Stimulated activated CD8-positive, alpha-beta memory T cell treated with anti-CD3 and anti-CD28 coated beads, Interleukin-7, amount 100 ng/mL, for 48 hours (primary cell): ENCODE data around the gene ANKH.
"Not testable (repeated sequence)": the region's sequence is repeated elsewhere in the genome, so short reads cannot be mapped to it uniquely, and the experiment has no call there.

Source experiments
- DNase-seq, 2 donors: peaks; one replicate each; pipeline ENCODE4 v3.0.0-alpha.2; 2020; ENCODE audit warnings: low read depth in 1 of 2; ENCODE audit errors: extremely low read depth in 1 of 2

The ANKH gene

DNA sequence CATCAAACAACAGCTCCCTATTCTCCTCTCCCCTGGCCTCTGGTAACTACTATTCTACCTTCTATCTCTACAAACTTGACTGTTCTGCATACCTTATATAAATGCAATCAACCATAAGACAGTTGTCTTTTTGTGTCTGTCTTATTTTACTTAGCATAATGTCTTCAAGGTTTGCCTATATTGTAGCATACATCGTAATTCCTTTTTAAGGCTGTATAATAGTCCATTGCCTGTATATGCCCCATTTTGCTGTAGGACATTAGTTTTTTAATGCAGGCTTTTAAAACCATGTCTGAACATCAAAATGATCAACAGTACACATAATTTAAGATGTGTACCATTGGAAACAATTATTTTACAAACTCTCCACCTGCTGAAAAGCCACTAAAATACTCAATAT is 12.4 kb downstream of the ANKH start:
- no peak for DNase-seq

DNA sequence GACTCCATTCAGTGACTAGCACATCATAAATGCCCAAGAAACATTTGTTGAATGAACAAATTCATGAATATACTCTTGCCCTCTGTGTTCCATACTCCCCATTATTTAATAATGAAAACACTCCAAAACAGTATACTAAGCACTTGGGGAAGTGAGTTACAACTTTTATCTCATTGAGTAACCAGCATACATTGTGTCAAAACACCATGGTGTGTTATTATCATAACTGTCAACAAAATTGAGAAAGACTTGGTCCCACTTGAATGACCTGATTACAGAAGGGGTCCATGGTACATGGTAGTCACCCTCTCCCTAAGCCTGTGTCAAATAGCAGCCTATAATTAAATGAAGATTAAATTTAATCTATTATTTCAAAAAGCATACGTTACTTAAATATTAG is 16.2 kb downstream of the ANKH start:
- DNase-seq, result no peak

DNA sequence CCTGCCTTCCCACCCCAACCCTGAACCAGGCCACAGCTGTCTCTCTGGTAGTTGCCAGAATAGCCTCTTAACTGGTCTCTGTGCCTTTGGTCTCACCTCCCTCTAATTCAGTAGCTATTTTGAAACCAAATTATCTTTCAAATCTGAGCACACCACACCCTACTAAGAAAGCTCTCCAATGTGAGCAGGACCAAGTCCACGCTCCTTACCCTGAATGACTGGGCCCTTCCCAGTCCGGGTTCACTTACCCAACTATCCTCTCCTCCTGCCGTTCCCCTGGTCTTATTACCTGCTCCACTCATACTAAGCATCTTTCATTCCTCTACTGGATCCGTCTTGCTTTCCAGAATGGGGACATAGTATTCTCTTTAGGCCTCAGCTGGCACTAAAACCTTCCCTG is 16.8 kb downstream of the ANKH start:
- DNase-seq, result no peak

DNA sequence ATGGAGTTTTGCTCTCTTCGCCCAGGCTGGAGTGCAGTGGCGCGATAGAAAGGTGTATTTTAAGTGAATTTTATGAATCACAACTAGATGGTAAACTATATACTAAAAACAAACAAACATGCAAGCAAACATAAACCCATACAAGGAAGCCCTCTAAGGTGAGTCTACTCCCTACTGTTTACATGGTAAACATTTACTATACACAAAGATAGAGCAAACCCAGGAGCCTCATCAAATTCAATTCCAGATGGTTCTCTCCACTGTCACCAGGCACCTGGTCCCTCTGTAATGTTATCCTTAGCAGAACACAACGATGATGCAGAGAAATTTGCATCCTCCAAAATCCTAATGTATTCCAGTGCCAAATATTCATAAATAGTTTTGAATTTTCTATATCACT is 17.9 kb downstream of the ANKH start:
- DNase-seq, result no peak

DNA sequence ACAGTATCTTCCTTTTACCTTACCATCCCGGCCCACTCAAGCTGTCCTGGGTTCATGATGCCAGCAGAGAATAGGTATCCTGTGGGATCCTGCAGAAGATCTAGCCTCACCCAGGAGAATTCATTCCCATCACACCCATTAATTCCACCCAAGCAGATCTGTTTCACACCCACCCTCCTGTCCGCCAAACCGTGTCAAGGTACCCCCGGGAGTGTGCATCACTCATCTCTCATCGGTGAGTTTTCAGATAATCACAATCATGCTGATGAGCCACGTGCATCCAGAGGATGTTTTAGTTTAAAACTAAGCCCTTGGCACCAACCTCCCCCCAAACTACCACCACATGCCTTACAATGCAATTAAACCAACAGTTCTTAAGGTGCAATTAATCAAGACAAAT is 18.8 kb downstream of the ANKH start:
- no peak for DNase-seq

DNA sequence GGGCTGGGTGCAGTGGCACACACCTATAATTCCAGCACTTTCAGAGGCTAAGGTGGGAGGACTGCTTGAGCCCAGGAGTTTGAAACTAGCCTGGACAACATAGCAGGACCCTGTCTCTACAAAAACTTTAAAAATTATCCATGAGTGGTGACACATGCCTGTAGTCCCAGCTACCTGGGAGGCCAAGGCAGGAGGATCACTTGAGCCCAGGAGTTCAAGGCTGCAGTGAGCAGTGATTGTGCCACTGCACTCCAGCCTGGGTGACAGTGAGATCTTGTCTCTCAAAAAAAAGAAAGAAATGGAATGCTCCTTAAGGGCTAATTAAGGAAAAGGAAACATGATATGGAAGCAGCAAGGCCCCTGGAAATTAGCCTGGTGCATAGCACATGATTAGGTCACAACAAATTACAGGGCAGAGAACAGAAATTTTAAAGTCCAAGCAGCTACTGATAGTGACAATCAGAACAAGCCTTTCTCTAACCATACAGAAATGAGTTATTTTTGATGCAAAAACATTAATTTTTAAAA is 19.5 kb downstream of the ANKH start:
- DNase-seq, result no peak

DNA sequence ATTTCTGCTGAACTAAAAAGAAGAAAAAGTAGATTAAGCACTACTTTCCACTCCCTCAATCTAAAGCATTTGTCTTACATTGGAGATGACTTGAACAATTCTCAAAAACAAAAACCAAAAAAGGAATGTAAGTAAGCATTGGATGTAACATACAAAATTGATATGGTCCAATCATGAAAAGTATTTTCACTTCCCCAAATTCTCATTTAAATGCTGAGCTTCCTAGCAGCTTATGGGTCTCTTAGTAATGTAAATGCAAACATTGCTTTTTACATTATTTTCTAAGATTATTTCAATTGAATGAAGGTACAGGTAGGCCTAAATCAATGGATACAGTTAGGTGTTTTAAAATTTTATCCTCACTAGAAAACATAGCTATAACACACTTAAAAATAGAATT is 20.0 kb downstream of the ANKH start:
- no peak for DNase-seq

DNA sequence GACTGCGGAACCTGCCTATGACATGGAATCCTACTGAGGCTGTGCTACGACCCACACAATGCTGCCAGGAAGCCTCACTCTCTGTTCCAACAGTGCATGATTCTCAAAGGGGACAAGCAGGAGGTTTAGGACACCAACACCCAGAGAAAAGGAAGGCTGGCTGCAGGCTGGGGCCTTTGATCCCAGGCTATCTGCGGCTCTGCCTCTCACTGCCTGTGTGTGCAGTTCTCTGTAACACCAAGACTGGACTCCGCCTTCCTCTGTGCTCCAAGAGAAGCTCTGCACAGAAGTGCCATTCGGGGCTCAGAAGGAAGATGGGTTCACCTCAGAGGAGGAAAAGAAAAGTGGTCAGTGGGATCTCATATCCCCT is 20.5 kb downstream of the ANKH start:
- no peak for DNase-seq

DNA sequence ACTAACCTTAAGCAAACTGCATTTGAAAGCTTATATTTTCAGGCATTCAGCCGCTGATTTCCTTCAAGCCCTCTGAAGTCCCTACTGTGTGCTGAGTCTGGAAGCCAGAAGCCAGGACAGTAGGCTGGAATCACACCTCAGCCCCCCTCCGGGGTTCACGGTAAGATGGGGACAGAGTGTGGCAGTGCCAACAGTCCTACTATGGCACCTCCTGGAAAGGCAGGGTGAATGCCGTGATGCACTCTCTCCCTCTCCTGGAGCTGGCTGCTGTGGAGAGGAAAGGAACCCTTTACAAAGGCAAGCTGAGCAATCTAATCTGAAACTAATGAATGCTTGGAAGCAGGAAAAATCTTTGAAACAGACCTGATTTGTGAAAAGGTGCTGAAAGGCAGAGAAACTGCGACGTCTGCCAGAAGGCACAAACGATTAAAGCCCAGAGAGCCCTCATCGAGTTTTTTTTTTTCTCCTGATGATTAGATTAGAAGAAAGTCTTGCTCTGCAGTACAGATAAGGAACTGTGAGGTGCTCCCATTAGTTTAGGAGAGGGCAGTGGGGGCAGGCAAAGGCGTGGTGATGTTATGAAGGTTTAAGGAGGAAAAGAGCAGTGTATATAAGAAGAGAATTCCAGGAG is 21.0 kb downstream of the ANKH start:
- DNase-seq, result no peak

DNA sequence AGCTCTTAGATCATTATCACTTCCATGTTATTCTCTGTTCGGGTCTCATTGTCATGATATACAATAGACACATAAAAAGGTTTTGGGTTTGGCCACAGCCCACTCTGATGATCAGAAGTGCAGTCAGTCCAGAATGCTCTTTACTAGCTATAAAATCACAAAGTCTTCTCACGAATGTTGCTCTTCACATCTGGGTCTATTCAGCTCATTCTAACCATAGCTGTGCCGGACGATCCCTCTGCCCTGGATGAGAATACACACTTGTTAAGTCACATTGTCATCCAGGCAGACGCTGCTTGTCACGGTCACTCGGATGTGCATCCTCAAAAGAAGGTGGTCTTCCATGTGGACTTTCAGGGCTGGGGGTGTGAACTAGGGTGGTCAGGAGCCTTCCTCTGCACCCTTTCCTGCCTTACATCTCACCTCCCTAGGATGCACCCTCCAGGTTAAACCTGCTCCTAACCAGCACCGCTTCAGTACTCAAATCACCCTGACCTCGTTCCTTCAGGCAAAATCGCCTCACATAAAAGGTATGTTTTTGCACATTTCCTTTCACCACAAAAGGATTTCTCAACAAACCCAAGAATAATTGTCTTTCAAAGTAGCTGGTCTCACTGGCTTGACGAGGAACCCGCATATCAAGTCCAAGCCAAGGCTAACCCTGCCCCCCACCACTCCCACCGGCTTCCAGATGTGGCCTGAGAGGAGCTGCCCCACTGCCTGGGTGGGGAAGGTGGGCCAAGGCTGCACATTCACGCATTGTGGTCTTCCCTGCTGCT is 21.9 kb downstream of the ANKH start:
- no peak for DNase-seq

DNA sequence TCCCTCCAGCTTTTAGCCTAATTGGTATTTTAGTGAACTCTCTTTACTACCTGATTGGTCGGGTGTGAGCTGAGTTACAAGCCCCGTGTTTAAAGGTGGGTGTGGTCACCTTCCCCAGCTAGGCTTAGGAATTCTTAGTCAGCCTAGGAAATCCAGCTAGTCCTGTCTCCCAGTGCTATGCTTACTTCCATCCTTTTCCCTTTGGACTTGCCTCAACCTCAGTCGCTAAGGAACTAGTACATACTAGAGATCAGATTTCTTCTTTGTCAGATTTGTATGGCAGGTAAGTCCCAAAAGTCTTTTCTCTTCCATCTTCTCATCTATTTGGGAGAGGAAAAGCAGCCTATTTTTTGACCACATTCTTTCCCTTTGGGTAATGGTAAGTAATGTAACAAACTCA is 22.6 kb downstream of the ANKH start:
- DNase-seq, result not testable (repeated sequence)

DNA sequence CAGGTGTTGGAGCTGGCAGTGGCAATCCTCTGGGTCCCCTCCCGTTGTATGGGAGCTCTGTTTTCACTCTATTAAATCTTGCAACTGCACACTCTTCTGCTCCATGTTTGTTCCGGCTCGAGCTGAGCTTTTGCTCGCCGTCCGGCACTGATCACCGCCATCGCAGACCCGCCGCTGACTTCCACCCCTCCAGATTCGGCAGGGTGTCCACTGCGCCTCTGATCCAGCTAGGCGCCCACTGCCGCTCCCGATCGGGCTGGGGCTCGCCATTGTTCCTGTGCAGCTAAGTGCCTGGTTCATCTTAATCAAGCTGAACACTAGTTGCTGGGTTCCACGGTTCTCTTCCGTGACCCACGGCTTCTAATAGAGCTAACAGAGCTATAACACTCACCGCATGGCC is 23.2 kb downstream of the ANKH start:
- DNase-seq, result no peak

DNA sequence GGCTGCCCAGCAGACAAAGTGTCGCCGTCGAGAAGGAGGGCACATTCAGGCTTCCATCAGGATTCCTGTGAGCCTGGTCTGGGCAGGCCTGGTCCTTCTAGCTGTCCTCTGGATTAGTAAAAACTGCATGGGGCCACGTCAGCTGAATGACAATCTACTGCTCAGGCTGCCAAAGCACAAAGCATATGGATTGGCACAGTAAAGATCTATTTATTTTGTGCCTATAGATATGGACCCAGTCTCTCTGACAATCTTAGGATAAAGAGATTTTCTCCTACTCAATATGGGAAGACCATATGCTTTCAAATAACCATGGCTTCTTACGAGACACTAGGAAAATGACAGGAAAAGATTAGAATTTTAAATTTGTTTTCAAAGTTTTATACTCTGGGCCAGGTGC is 24.1 kb downstream of the ANKH start:
- DNase-seq, result no peak

DNA sequence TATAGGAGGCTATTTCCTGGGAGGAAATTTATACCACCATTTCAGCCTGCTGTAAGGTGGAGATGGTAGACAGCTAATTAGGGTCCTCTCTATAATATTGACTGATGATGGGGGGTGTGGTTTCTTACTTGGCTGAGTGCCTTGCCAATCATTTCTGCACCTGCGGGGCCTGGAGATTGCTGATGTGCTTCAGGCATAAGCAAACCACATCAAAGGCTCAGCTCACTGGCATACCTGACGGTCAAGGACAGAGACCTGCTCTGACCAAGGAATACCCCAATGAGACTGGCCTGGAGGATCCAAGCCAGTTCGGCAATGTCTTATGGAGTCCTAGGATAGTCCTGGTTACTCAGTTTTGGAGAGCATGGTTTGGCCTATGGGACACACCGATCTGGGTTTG is 29.5 kb downstream of the ANKH start:
- DNase-seq, result no peak

DNA sequence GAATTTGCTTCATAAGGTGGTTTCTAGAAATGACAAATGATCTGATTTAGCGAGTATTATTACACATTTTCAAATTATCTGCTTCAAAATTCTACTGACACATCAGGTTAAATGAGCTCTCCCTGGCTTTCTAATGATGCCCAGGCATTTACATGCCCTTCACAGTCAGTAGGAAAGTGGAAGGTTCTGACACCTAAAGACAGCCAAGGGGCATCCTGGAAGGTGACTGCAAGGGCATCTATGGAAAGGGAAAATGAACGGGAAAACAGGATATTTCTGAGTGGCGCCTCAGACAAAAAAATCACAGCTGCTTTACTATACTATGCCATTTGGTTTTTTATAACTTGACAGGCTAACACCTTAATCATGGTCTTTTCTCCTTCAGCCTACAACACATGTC is 31.0 kb downstream of the ANKH start:
- no peak for DNase-seq

DNA sequence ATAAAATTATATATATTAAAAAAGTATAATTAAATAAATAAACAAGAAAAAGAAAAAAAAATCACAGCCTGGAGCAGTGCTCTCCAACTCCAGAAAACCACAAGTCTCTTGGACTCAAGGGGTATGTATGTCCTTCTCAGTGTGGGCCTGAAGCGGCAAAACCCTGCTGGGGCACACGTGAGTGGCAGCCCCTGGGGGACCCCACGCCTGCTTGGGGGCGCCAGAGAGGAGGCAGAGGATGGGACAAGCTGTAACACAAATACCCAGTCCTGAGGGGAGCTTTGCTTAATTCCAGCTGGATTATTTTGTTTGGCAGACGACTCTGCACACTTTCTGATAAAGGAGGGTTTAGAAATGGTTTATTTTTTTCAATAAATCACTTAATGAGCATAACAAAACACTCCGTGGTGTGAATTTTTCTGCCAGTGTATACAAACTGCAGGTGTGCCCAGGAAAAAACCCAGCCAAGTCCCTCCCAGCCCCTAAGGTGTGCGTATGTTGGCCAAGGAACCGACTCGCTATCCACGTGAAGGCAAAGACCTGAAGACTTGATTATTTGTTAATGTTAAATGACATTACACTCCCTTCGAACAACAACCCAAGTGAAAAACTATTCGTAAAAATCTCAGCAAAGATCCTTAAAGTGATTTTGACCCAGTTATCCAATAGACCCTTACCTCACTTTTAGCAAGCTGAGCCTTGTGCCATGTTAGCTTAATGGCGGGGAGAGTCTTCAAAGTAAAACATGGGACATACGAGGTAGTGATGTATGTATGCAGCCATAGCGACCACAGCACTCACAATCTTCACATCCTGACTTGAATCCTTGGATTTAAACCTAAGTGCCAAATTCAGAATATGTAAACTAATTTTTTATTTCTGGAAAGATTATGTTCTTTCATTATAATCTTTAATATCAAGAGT is 32.9 kb downstream of the ANKH start:
- DNase-seq, result no peak

DNA sequence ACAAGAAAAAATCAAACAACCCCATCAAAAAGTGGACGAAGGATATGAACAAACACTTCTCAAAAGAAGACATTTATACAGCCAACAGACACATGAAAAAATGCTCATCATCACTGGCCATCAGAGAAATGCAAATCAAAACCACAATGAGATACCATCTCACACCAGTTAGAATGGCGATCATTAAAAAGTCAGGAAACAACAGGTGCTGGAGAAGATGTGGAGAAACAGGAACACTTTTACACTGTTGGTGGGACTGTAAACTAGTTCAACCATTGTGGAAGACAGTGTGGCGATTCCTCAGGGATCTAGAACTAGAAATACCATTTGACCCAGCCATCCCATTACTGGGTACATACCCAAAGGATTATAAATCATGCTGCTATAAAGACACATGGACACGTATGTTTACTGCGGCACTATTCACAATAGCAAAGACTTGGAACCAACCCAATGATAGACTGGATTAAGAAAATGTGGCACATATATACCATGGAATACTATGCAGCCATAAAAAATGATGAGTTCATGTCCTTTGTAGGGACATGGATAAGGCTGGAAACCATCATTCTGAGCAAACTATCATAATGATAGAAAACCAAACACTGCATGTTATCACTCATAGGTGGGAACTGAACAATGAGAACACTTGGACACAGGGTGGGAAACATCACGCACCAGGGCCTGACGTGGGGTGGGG is 34.0 kb downstream of the ANKH start:
- DNase-seq, result not testable (repeated sequence)

DNA sequence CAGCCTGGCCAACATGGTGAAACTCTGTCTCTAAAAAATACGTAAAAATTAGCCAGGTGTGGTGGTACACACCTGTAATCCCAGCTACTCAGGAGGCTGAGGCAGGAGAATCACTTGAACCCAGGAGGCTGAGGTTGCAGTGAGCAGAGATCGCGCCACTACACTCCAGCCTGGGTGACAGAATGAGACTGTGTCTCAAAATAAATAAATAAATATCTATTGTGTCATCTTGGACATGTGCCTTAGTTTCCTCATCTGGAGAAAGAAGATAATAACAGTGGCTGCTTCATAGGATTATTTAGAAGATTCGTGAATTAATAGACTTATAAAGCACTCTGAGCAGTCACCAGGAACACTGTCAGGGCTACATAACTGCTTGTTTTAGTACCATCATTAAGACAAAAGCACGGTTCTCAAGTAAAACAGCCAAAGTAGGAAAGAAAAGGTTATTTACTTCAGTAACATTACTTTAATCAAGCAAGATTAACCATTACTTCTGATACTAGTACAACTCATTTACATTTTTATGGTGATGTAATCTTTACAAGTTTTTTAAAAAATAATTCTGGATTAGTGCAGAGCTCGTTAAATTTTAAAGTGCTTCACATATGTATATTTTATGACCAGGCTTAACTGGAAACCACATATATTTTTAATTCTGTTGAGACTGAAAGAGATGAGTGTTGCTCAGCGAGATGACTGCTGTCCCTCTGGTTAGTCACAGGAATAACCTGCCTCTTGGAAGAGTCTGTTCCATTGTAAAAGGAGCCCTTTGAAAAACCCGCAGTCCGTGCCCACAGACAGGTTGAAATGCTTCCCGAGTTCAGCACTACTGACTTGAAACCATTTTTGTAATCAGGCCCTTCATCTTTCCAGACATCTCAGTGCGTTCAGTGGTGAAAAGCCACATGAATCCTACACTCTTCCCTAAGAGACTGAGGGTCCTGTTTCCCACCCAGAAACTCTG is 36.7 kb downstream of the ANKH start:
- no peak for DNase-seq

DNA sequence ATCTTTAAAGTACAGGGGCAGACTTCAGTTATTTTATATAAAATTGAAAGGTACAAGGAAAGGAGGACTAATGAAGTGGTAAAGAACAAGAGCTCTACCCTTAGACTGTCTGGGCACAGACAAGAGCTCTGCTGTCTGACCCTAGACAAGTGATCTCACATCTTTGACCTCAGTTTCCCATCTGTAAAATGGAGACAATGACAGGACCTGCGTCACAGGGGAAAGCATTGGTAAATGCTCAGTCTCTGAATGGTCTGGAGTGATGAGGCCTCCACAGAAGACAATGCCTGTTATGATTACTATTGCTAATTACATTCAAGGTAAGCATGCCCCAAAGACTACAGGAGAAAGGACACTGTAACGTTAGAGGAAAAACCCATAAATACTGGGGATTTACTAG is 37.5 kb downstream of the ANKH start:
- DNase-seq, result no peak

DNA sequence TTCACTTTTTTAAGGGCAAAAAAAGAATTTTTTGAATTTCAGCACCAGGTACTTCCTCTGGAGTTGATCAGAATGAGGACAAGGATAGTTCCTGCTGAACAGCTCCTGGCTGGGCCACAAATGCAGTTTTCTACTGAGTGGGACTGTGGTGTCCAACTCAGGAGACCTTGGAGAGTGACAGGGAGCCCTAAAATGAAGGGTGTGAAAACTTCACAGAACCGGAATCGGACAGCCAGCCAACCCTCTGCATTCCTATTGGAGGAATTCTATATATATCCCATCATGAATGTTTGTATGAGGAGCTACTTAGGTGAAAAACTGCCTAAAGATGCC is 40.6 kb downstream of the ANKH start:
- DNase-seq, result no peak
